ENCODE measurements around the gene VAV2.

The VAV2 gene

DNA sequence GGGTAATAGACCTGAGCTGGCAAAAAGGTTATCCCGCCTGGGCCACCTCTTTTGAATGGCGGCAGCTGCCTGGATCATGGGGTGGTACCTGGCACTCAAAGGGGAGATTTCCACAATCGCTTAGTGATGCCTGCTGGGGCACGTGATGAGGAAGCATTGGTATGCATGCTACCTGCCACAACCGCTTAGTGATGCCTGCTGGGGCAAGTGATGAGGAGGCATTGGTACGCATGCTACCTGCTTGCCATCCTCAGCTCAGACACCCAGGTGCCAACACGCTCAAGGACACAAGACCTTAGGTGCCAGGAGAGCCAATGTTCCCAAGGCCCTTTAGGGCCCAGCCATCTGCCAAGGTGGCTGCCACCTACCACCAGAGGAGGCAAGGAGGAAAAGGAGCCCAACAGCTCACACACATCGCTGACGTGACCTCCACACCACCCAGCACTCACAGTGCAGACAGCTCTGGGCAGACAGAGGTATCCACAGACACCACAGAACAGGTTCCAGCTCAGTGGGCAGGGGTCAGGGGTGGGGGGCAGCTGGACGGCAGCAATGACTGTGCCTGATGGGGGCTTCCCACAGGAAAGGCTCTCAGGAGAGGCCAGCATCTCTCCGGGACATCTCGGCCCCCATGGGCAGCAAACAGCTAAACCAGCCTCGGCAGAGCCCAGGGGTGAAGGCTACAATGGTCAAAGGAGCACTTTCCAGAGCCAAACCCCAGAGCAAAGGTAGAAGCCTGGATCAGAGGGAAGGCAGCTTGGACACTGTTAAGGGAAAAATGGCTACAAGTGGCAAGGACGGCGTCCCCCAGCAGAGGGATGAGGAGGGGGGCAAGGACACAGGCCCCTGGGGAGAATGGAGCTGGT is 210.9 kb downstream of the VAV2 start:
- no peak for DNase-seq (ENCODE audit: low read depth)

DNA sequence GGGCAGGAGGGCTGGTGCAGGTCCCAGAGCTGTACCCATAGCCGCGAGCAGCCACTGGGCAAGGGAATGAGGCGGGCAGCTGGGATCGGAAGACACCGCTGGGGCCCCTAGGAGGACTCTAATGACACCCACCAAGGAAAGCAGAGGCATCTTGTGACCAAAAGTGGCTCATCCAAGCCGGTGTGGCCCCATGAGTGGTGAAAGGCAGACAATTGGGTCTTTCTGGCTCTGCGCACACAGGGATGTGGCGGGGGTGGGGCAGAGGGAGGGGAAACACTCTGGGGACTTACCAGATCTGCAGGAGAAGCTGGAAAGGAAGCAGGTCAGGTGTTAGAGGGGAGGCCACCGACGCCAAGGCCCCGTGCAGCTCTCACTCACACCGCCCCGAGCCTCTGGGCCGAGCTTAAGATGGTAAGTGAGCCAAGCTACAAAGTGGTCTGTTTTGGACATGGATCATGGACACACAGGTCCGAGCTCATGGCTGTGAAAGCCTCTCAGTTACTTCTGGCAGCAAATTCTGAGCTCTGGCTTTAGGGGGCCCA is 211.6 kb downstream of the VAV2 start:
- no peak for DNase-seq (ENCODE audit: low read depth)

DNA sequence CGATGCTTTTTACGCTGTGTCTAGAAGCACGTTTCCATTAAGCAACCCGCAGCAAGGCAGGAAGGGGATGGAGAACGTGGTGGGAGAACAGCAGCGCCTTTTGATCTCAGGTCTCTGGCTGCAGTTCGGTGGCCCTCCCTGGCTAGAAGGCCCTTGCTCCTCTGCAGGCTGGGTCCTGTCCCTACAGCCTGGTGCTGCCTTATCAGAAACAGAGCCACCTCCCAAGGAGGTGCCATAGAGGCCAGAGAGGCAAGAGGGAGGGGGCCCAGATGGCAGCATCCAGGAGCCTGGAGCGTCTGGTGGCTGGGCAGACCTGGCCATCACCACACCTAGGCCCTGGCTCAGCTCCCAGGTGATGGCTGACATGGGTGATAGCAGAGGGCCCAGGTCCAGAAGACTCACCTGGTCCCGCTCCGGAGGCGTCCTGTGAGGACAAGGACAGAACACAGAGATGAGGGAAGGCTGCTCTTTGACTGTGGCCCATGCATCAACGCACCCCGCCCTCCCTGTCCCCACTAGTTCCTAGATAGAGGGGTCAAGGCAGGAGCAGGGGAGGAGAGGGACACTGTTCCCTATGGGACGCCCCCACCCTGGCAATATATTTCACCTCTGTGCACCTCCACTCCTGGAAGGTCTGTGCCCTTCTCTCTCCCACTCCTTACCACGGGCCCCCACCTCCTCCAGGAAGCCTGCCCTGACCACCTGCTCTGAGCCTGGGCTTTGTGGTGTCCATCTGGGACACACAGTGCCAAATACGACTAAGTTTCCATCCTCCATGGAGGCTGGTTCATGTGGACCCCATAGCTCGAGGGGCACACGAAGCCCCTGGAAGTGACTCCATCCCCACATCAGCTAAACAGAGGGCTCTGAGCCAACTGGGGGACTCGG is 212.4 kb downstream of the VAV2 start:
- DNase-seq (ENCODE audit: low read depth), result no peak

DNA sequence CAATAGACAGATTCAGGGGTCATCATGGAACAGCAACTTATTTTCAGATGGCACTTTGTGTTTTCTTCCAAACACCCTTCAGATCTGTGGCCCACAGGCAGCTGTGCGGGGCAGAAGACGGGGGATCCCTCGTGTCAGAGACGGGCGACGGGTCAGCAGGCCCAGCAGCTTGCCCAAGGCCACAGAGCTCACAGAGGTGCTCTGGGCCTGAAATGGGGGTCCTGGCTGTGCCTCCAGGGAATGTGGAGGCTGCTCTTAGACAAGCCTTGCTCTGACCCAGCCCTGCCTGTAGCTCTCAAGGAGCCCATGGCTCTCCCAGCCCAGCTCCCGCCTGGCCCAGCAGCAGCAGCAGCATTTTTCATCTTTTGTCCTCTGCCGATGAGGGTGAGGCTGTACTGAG is 213.0 kb downstream of the VAV2 start:
- DNase-seq (ENCODE audit: low read depth), result no peak

DNA sequence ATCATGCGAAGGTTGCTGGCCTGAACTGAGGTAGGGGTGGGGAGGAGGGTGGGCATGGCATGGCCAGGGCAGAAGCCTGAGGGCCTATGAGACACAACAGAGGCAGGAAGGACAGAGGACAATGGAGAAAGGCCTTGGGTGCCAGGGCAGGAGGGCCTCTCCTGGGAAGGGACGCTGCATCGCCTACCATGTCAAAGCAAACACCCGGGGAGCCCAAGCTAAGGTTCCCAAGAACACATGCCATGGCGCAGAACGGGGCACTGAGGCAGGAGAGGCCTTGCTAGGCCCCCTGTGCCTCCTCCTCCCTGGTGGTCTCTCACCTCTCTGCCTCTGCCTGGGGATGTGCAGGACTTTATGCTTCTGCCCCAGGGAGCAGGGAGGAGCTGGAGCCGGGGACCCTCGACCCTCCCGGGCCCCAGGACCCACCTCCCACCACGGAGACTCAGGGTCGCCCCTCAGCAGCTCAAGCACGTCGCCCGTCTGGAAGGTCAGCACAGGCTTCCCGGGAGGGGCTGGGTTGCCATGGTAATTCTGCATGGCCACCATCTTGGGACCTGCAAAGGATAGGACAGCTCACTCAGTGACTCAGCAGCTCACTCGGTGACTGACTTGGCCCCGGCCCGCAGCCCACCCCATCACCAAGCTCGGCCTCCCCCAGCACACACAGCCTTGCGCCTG is 213.6 kb downstream of the VAV2 start:
- DNase-seq (ENCODE audit: low read depth), result no peak

DNA sequence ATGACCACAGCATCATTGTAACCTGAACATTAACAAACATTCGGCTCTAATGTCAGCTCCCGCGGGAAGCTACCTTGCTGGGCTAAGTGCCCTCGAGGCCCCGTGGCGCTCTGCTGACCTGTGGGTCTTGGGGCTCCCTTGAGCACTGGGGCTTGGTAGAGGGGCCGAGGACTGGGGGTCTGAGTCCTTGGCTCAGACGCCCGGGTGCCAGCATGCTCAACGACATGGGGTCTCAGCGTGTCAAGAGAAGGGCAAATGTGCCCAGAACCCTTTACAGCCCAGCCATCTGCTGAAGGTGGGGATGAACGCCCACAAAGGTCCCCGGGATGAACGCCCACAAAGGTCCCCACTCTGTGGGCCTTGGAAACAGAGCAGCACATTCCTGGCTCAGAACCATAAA is 214.3 kb downstream of the VAV2 start:
- no peak for DNase-seq (ENCODE audit: low read depth)

DNA sequence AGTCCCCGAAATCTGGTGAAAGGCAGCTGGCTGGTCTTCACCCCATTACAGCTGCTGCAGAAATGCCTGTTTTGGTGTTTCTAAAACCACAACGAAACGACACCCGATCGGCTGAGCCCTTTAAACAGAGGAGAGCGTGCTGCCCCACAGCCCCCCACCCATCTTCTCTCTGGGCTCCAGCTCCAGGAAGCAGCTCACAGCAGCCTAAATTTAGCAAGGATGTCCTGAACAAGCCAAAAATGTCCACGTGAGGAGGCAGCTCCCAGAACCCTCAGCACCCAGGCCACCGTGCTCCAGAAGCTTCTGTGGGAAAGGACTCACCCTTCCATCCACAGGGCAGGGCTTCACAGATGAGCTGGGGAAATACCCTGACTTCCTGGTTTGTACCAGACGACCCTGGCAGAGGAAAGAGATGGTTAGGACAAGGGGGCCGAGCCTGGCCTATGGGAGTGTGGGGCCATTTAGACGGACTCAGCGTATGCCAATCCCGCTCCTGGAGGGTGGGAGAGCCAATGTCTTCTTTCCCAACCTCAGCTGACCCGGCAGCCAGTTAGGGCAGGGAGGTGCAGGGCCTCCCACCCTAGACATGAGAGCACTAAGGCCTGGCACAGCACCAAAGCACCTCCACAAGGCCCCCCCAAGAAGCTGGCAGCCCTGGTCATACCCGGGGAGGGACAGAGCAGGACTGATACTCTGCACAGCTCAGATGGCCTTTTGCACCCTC is 214.9 kb downstream of the VAV2 start:
- no peak for DNase-seq (ENCODE audit: low read depth)

DNA sequence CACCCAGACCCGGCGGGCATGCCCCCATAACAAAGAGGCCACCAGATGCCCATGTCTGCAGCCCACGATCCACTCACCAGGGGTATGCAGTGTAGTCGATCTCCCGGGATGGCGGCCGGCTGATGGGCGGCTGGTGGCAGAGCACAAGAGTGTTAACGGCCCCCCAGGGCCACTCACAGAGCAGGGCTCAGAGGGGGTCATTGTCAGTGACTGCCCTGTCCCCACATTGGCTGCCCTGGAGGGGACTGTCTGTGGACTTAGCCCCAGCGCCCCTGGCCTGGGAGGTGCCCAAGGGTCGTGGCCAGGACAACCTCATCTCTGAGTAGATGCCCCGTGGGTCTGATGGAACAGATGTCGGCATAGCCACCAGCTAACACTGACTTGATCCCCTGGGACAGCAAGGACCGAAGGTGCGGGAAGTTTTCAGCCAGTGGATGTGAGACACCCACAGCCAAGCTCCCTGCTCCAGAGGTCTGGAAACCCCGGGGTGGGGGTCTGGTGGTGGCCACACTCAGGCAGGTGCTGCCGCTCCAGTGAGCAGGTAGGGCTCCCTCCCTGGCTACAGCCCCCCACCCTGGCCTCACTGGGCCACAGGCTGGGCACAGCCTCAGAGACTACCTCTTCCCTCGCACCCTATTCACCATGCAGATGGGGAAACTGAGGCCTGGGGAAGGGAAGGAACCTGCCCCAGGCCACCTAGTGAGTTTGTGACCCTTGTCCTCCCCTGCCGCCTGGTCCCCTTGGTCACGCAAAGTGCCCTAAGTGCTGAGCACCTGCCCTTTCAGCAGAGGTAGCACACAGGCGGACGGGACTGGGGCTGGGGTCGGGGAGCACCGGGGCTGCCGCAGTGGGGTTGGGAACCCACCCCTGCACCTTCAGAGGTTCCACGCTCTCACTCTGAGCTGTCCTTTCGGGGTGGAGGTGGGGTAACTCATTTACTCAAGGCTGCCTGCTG is 215.9 kb downstream of the VAV2 start:
- no peak for DNase-seq (ENCODE audit: low read depth)

DNA sequence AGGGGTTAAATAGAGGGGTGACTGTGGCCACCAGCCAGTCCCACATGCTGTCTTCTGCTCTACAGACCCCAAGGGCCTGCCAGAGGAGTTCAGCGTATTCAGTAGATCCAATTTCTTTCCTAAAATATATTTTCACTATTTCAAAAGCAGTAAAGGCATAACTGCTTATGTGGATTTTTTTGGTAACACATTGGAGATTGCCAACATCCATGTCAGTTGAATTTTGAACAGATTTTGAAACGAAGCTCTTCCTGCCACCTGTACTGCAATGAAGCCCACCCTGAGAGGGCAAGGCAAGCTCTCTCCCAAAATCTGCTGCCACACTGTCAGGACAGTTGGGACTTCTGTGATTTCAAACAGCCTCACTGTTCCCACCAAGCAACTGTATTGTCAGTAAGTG is 216.8 kb downstream of the VAV2 start:
- DNase-seq (ENCODE audit: low read depth), result no peak

DNA sequence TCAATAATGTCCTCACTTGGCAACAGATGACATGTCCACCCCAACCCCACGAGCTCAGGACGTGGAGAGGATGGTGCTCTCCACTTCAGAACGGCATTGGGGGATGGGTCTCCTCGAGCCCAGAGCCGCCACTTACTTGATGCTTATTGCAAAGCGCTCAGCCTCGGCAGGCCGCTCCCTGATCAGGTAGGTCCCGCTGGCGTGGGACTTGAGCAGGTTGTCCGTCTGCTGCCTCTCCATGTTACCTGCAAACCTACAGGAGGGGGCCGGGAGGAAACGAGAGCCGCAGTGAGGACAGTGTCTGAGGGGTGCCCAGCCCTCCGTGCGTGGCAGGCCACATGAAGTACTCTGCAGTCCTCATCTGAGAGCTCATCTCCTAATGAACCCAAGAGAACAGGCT is 217.3 kb downstream of the VAV2 start:
- DNase-seq (ENCODE audit: low read depth), result no peak

DNA sequence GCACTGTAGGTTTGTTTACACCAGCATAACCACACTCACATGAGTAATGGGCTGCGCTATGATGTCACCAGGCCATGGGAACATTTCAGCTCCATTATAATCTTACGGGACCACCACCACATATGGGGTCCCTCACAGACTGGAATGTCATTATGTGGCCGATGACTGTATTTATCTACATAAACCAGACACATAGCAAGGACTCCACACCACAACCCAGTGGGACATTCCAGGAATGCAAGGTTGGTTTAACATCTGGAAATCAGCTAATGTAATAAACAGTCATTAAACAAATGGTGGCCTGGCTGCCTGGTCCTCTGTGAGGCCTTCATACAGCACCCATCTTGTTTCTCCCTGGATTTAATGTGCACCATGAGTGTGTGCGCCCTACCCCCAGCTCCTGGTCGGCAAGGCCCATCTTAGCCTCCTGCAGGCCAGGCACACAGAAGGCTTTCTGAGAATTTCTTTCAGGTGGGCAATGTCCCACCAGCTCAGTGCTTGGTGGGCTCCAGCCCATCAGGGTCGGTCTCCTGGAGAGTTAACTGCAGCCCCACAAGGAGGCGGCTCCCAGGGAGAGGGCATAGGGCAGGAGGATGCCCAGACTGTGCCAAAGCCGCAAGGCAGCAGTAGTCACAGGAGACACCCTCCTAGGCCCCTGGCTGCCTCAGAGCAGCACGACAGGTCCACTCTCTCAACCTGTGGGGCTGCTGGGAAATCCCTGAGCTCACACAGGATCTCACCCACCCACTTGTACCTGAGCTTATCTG is 218.1 kb downstream of the VAV2 start:
- DNase-seq (ENCODE audit: low read depth), result no peak

DNA sequence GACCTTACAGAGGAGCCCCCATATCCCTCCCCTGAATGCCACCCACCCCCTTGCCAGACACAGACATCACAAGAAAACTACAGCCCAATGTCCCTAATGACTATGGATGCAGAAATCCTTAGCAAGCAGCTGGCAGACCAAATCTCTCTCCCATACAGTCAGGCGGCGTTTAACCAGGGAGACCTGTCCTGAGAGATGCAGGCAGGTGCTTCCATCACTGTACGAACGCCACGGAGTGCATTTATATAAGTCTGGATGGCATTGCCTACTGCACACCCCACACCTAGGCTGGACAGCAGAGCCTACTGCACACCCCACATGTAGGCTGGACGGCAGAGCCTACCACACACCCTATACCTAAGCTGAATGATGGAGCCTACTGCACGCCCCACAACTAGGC is 219.5 kb downstream of the VAV2 start:
- no peak for DNase-seq (ENCODE audit: low read depth)

DNA sequence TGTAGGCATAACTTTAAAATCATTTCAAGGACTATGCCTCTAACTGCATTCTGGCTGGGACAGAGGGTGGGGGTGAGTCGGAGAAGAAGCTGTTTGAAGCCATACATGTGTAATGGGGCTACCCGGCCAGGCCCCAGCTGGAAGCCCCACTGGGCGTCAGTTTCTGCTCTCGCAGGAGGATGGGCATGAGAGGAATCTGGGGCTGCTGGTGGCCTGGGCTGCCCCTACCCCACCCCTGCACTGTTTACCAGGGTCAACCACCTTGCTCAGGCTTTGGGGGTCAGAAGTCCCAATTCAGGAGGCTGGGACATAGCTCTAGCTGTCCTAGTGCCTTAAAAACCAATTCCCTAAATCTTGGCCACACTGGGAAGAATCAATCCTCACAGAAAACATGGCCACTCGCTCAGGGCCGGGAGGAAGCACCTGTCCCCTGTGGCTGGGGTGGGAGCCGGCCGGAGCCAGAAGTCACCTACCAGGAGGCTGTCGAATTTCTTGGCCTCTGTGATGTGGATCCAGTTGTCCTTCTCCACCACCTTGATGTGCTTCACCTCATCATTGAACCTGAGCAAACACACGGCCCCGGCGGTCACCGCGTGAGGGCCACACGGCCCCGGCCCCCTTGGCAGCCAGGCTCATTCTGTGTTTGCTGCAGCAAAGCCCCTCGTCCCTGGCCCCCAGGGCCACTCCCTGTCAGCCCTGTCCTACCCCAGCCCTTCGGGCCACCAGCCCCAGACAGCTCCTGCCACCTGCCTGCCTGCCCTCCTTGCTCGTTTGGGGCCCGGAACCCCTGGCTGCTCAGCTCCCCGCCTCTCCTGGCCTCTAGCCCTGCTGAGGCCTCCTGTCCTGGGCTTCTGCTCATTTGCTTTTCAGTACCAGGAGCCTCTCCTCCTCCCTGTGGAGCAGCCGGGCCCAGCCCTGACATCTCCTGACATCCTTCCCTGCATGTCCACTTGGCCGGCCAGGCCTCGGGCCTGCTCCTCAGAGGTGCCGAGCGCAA is 220.3 kb downstream of the VAV2 start:
- no peak for DNase-seq (ENCODE audit: low read depth)

DNA sequence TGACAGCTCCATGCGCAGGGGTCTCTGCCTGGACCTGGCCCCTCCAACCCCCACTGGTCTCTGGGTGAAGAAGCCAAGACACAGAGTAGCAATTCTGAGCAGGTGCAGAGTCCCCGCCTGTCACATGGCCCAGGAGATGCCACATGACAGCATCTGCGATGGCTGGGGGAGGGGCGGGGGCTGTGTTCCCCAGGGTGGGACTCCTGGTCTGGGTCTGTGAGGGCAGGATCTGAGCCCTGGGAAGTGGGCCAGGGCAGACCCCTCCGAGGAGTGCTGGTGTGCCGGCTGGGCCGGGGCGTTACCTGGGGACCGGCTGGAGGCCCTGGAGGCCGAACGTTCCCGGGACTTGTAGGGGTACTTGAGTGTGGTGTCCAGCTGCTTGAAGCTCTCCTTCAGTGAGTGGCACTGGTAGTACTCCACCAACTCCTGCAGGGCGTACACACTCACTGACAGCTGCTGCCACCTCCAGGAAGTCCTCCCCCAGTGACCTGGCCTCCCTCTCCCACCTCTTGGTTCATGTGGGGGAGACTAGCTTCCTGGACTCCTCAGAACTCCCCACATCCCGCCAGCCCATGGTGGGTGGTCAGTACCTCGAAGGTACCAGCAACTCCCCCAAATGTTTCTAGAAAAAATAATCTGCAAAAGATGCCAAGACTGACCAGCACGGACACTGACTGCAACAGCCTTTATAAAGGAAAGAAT is 221.9 kb downstream of the VAV2 start:
- DNase-seq (ENCODE audit: low read depth), result no peak

DNA sequence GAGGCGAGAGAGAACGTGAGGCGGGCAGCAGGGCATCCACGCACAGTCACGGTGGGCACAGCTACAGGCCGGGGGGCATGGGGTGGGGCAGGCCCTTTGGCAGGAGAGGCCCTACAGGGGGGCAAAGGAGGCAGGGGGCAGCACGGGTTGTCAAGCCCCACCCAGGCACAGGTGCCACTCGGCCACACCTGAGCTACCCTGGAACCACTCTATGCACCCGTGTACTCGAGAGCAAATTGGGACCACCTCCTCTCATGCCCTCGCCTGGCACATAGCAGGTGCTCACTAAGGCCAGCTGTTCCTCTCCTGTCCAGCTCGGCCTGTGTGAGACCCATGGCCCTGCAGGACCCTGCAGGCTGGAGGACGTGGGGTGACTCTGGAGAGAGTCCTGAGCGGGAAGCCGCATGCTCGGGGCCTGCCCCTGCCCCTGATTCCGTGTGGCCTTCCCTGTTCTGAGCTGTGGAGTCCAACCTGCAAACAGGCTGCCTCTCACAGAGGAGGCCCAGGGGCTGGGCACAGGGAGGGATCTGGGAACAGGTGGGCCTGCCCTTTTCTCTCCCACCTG is 222.5 kb downstream of the VAV2 start:
- no peak for DNase-seq (ENCODE audit: low read depth)

DNA sequence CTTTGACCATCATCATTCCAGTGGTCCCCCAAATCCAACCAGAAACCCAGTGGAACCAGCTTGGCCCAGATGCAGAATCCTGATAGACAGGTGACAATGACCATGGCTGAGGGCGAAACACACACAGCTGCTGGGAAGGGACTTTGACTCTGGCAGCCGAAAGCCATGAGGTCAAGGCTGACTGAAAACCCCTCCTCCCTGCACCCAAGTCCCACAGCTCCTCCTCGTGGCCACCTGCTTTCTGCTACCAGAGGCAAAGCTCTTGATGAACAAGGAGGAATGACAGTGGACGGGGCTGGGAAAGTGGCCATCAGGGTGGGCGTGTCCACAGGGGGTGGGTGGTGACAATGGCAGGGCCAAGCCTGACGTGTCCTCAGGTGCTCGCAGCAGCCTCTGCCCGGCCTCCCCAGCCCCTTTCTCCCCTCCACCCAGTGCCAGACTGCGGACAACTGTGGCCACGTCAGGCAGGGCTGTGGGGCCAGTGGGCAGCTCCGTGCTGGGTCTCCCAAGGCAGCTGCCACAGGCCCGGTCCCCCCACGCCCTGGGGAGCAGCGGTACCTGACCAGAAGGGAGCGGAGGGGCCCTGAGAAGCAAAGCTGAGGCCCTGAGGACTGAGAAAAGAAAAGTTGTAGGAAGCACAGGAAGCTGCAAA is 223.1 kb downstream of the VAV2 start:
- DNase-seq (ENCODE audit: low read depth), result no peak

DNA sequence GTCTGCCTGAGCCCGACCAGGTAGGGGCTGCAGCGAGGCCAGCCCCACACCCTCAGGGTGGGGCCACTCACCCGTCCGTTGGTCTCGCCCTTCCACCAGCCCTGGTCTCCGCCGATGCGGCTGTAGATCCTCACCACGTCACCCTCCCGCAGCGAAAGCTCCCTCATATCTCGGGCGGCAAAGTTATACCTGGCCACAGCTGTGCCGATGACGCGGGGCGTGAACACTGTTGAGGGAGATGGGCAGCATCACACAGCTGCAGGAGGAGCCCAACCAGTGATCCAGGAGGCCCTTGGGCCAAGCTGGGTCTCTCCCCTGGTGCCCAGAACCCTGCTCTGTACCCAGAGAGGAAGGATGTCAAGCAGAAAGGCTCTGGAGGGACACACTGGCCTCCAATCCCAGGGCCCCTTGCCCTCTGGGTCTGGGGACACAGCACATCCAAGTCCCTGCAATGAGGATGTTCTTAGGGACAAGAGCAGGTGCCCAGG is 223.7 kb downstream of the VAV2 start:
- DNase-seq (ENCODE audit: low read depth), result no peak
